GM21786 (cell line): ENCODE measurements around the gene ADAMTS2.

Experiments used
- ATAC-seq: cut with Tn5 transposase; IDR thresholded peaks from one replicate; pipeline ENCODE4 v1.9.1; 2021; ENCODE audit not compliant: unreplicated experiment

ADAMTS2 gene

DNA sequence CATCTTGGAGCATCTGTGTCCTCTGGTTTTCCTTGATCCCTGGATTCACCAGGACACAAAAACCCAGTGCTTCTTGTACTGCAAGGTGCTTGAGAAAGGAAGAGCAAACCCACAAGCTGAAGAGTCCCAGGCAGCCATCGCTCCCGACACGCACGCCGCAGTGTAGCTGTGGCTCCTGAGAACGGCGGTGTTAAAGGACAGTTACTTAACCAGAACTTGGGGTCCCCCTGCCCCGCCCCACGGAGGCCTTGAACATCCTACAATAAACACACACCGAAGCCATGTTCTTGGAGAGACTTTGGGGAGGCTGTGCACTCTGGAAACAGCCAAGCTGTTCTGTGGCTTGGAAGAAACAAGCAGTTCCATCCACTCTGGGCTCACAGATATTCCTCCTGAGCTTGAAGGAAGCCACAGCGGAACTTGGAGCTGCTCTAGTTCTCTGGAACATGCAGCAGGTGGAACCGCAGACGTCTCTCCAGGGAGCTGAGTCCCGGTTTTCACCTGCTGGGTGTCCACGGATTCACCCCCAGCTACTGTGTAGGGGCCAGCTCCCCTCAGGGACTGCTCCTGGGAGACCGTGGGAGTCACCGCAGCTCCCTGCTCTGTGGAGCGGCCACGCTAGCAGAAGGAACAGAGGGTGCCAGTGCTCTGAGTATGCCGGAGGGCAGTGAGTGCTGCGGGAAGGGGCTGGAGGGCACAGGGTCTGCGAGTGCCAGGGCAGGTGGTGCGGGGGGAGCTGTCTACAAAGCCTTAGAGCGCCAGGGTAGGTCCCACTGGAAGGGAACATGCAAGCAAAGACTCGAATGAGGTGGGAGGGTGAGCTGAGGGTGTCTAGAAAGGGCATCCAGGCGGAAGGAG, 107.3 kb downstream of the ADAMTS2 start:
- ATAC-seq = no peak

DNA sequence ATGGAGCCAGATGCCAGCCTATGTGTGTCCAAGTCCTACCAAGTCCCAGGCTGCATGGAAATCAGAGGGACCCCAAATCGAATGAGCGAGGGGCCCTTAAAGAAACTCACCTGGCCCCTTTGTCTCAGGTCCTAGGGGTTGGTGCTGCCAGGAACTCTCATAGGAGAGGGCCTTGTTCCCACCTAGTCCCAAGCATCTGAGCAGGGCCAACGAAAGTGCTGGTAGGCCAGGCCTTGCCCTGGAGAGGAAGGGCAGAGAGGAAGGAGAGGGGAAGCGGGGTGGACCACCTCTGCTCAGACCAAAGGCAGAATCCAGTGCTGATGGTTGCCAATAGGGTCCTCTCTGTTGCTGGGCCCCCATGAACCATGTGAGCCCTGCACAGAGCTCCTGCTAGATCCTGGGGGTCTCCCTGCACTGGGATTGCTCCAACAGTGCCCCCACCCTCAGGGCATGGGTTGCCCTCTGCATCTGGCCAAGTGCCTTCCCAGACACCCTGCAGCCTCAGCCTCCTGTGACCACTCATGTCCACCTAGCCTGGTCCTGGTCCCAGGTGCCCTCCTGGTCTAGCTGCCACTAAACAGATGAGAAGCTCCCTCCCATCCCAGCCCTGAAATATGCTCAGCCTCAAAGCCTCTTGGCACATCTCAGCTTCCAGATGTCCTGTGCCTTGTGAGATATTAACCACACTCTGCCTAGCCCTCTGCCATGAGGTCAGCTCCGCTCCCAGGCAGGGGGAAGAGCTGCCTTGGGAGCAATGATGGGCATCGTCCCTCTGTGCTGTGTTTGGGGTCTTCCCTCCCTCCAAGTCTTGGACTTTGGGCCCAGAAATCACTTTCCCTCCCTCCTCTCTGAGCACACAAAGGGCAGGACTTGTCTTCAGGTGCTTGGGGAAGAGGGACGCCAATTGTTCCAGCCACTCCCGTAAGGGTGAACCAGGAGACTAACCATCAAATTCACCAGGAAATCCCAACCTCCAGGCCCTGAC, 109.6 kb downstream of the ADAMTS2 start:
- ATAC-seq = no peak

DNA sequence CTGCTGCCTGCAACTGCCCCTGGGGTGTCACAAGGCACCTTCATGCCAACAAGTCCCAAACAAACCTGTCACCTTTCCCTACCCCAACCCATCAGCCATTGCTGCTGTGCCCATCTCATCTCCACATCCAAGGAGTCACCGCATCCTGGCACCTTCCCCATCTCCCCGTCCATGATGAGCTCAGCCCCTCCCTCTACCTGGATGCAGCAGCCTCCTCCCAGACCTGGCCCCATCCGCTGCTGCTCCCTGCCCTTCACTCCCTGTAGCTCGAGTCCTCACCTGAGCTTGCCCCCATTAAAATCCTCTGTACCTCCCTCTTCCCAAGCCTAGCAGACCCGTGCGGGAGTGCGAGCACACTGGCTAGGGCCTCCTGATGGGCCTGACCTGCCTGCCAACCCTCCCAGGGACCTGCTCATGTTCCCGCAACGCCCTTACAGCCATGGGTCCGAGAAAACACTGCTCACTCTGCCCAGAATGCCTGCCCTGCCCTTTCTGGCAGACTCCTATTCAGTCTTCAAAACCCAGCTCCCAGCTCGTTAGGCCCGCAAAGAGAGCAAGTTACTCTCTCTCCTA, 110.6 kb downstream of the ADAMTS2 start:
- no peak for ATAC-seq

DNA sequence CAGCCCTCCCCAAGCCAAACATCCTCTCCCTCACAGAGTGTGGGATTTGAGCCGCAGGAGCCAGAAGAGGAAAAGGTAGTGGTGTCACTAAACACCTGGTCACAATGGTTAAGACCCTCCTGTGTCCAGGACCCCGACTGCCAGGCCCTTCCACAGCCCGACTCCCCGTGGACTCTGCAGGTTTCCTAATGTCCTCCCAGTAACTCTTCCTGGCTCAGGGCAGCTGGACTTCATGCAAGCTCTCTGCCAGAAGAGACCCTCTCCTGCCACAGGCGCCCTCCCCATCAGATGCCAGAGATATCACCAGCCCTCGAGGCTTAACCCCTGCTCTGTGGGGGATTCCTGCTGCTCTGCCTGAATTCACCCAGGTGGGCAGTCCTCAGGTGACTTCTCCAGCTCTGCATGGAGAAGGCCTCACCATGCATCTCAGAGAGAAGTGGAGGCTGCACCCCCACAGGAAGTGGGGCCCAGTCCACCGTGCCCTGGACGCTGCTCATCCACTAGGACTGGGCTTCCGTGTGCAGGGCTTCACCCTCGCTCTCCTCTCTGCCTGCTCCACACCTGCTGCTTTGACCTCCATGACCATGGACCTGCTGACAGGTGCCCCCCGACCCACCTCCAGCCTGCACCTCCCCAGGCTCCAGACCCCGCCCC, 111.2 kb downstream of the ADAMTS2 start:
- no peak for ATAC-seq

DNA sequence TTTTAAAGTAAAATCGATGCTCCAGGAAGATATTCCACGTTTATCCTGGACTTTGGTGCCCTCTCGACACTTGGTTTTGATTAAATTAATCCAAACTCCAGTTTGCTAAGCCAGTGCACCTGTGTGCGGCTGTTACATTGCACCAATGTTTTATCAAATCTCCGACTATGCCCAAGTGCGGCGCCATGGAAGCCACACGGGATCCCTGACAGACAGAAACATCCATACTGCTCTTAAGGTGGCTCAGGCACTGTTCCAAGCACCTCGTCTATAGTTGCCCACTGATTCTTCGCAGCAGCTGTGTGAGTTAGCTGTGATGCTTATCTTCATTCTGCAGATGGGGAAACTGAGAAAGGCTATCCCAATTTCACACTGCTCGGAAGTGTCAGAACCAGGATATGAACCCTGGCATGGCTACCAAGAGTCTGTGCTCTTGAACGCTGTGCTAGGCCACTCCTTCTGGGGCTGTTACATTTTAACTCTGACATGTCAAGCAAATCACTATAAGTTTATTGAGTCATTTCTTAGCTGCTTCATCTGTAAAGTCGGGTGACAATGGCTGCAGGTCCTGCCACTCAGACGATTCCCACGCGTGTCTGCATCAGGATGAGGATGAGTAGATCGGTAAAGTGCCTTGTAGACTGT, 113.0 kb downstream of the ADAMTS2 start:
- no peak for ATAC-seq

DNA sequence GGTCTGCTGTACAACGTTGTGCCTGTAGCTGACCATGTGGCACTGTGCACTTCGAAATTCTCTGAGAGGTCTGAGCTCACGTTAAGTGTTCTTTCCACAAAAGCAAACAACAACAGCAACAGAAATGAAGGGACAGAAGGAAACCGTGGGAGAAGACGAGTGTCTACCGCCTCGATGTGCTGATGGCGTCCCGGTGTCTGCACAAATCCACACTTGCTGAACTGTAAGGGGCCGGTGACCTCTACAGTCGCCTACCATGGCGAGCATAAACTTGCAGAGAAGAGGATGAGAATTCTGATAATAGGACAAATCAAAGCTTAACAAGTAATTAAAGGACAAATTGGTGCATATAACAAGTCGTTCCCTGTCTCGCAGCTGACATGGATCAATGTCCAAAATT, 114.0 kb downstream of the ADAMTS2 start:
- ATAC-seq = no peak

DNA sequence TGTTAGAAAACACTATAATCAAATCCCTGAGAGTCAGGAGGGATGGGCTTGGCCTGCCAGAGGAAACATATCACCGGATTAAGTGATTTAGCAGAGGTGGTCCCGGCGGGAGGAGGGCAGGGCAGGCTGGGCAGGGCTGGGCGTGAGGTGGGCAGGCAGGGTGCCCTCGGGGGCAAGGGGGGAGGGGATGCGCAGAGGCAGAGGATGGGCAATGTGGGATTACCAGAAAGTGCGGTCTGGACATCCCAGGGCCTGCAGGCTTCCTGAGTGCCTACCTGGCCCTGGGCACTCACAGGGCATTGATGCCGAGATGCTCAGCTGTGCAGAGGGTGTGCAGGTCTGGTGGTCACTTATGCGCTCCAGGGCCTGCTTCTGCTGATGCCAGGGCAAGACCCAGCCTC, 115.2 kb downstream of the ADAMTS2 start:
- no peak for ATAC-seq

DNA sequence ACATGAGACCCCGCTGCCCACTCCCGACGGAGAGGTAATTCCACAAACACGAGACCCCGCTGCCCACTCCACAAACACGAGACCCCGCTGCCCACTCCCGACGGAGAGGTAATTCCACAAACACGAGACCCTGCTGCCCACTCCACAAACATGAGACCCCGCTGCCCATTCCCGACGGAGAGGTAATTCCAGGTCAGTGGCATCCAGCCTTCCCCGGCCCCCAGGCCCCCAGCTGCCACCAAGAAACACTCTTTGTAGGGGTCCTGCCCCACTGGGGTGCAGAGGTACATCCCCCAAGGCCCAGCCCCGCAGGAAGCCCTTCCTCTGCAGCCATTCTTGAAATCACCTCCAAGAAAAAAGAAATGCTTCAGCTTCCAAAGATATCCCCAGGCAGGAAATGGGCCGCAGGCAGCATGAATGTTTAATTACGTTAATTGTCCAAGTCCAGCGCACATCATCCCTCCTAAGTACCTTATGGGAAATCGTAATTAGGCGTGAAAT, 115.9 kb downstream of the ADAMTS2 start:
- no peak for ATAC-seq

DNA sequence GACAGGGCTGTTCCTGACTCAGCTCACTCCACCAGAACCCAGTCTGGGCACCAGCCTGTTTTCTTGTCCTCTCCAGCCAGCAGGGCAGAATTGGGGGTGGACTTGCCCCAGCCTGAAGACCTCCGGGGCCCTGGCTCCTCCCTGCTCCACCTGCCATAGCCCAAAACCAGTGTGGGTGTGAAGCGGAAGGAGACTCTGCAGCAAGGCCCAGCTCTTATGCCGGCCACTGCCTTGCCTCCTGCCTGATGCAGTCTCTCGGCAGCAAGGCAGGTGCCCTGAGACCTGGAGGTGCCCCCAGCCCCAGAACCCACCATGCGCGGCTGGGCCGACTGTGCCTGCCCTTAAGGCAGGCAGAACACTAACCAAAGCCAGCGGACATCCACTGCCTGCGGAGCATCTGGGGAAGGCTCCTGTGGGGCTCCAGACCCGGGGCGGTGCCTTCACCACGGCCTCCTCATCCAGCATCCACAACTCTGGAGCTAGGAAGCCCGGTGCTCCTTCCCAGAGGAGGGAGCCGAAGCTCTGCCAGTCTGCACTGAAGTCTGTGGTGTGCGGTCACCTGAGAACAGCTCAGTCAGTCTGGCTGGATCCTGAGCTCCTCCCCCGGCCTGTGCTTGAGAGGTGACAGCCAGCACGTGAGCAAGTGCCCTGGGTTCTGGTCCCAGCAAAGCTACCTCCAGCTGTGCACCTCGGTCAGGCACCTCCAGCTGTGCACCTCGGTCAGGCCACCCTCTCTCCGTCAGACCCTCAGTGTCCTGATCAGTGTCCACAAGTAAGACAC, 116.7 kb downstream of the ADAMTS2 start:
- ATAC-seq = no peak

DNA sequence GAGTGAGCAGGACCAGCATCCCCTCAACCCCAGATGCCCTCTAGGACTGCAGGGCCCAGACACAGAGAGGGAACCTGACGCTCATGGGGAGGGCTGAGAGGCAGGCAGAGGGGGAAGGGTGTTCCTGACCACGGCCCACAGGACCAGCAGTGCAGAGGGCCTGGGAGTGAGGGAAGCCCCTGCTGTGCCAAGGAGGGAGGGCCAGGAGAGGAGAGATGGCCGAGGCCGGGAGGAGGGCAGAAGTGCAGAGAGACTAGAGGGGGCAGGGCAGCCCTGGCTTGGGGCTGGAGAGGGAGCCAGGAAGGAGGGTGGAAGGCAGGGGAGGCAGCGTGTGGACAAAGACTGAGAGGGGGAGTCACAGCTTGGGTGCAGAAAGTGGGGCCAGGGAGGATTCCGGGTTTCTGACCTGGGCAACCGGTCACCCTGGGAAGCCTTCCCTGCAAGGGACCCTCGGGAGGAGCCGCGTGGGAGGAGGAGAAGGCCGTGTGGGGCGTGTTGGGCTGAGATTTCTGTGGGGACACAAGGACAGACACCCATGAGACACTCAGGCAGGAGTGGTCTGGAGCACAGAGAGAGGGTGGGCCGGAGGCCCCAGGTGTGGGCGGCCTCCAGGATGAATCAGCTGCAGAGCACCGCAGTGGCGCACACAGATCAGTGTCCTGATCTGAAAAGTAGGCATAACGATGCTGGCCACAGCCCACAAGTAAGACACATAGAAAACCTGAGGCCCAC, 117.5 kb downstream of the ADAMTS2 start:
- no peak for ATAC-seq

DNA sequence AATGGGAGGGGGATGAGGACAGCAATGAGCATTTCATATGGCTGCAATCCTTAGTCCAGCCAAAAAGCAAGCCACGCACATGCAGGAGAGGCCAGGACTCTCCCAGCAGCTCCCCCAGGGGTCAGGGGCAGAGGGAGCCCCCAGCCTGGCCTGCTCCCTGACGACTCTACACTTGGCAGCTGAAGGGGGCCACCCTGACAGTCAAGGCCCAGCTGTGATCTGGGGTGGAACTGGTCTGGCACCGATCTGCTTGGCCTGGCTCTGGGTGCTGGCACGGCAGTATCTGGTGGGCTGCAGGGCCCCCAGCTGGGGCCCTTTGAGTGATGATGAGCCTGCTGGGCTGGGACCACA, 118.1 kb downstream of the ADAMTS2 start:
- ATAC-seq = no peak

DNA sequence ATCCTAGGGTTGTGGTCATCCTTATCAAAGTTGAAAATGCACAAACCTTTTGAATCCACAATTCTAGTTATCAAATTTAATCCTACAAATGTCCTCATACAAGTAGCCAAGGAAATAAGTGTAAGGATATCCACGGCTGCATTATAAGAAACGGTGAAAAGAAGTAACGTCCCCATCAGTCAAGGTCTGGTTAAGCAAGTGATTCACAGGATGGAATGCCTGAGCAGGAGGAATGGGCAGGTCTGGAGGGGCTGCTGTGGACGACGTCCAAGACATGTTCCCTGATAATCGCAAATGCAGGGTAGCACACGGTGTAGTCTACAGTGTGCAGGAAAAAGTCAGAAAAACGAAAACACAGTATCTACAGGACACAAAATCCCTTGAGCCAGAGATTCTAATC, 118.6 kb downstream of the ADAMTS2 start:
- no peak for ATAC-seq

DNA sequence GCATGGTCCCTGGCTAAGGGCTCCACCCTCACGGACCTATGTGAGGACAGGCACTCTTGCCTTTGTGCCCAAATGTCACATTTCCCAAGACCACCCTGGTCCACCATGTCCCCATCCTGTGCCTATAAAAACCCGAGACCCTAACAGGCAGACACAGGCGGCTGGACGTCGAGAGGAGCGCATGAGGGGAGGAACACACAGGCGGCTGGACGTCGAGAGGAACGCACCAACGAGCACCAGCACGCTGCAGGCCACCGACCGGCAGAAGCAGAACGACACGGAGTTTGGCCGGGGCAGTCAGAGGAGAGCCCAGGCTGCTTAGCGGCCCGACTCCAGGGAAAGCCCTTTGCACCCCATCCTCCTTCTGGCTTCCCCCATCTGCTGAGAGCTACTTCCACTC, 119.9 kb downstream of the ADAMTS2 start:
- no peak for ATAC-seq

DNA sequence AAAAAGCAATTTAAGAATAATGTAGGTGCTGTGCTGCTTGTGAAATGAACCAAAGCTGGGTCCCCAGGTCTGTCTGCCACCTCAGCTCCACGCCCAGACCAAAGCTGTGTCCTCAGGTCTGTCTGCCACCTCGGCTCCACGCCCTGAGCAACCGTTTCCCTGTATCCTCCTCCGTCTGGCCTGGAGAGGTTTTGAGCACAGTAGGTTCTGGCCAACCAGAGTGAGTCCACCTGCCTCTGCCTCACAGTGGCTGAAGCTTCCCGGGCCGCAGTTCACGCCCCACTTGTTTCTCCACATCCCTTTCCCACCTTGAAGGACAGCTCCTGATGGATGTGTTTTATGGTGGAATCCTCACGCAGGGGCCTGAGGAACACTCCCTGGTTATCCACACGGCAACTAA, 120.5 kb downstream of the ADAMTS2 start:
- ATAC-seq = no peak

DNA sequence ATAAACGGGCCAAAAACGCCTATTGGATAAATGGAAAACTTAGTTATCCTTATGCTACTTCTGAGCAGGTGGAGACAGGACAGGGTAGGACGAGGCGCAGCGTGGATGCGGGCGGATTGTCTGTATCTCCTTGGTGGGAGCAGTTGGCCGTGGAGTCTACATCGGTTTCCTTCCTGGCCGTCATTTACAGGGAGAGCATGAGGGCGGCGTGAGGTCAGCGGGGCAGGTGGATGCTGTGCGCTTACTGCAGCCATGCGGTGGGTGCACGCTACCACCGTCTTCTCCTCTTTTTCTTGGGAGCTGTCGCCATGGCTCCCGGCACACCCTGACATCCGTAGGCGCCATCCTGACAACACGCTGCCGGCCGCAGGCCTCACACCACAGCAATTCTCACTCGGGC, 121.3 kb downstream of the ADAMTS2 start:
- no peak for ATAC-seq

DNA sequence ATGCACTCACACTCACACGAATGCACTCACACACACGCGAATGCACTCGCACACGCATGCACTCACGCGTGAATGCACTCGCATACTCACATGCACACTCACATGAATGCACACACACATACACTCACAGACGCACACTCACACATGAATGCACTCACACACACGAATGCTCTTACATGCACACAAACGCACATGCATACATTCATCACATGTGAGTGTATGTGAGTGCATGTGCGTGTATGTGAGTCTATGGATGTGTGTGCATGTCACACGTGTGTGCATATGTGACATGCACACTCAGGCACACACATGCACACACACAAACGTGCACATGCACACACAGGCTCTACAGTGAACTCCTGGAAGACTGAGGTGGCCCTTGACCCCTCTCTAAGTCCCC, 121.7 kb downstream of the ADAMTS2 start:
- no peak for ATAC-seq

DNA sequence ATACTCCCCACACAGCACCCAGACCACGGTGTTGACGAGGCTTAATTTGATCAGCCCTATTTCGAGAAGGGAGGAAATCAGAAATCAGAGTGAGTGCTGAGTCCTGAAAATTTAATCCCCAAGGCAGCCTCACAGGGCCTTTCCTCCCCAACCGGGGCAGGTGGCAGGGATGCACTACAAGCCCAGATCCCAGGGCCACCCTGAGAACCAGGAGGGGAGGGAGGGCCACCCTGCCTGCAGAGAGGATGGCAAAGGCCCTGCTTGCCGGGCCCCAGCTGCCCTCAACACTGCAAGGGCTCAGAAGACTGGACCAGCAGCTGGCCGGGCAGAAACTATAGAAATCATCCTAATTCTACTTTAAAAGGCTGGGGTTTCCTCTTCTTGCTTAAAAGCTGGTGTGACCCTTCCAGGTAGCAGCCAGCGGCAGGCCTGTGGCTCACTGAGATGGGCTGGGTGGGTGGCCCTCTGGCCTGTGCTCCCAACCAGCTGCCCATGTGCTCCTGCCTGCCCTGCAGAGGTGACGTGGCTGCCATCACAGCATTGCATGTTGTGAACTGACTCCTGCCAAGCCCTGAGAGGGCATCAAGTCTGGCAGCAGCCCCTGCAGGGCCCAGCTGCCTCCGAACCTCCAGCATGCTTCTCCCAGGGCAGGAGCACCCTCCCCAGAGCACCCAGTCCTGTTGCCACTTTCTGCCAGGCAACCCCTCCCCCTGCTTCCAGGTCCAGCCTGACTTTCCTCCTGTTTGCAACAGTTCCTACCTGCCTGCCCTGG, 122.8 kb downstream of the ADAMTS2 start:
- ATAC-seq = no peak

DNA sequence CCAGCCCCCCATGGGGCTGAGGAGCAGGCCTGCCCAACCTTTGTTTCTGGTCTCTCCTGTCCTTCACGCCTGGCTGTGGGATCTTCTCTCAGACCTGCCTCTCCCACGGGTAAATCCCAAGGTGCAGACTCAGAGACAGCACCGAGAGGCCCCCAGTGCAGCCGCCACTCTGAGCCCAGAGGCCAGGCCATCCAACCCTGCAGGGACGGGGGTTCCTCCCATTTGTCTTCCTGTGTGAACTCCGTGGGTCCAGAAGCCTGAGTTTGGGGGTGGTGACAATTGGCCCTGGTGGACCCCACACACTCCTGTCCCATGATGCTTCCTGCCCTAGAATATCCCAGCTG, 123.4 kb downstream of the ADAMTS2 start:
- ATAC-seq = no peak
